ENCODE measurements around the gene AHI1.

GRCh38 chr6:135261872-135262725, 235.4 kb downstream of the AHI1 start:
- no peak for TF ChIP-seq CTCF (IDR thresholded peaks at IDR 0.05)
- no peak for TF ChIP-seq POLR2A (IDR thresholded peaks at IDR 0.05)
- TF ChIP-seq POLR2AphosphoS5 (IDR thresholded peaks at IDR 0.05): no peak

Data from stomach (tissue), 4 donors.